ENCODE data around the gene FNBP1.

The FNBP1 gene

DNA sequence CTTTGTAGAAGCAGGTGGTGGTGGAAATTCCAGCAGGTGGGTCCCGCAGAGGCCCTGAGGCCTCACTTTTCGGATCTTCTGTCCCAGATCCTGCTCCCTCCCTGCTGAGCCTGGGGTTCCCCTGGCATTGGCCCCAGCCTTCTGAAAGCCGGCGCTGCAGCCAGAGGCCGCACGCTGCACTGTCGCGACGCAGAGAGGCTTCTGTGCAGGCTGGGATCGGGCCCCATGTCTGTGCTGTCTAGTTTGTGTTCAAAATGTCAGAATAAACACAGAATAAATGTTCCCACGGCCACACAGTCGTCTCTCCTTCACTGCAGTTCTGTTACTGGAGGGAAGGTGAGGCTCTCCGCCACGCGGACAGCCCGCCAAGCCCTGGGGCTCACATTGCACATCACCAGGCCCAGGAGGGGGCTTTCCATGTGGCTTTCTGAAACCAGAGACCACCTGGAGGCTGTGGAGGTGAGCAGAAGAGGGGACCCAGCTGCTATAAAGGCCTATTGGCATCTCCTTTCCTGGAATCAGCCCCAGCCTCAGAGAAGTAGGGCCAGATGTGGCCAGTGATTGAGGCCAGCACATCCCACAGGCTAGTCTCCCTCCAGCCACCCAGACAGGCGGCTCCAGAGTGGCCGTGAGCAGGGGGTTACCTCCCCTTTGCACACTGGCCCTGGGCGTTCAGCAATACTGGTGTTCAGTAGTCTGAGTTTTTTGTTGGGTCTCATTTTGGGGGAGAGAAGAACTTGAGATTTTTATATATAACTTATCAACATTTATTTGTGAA, 161.3 kb downstream of the FNBP1 start:
- in situ Hi-C loops (cut with MboI; ENCODE audit: low sequenced_read_pairs), result no loop called here

GRCh38 chr9:129880654-129881546, 162.1 kb downstream of the FNBP1 start:
- in situ Hi-C loops (cut with MboI; ENCODE audit: low sequenced_read_pairs), result no loop called here

DNA sequence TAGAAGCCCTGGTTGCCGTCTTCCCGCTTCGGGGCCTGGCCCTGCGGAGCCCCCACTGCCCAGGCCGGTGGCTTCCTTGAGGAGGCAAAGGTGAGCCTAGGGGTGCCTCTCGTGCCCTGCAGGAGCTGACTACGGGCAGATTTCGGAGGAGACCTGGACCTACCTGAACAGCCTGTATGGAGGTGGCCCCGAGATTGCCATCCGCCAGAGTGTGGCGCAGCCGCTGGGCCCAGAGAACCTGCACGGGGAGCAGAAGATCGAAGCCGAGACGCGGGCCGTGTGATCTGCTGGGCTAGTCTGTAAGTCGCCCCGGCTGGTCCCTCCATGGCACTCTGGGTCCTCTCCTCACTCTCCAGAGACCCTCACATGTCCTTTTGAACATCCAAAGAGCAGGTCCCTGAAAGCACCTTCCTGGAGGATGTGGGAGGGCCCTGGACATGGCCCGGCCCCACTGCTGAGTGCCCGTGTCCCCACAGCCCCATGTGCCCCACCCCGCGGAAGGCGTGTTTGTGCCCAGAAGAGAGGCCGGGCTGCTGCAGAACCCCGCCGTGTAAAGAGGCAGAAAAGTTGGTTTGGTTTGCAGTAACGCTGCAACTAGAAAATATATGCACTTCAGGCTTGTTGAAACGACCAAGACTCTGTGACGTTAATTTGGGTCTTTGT, 162.9 kb downstream of the FNBP1 start:
- in situ Hi-C loops (cut with MboI; ENCODE audit: low sequenced_read_pairs), result no loop called here

- in situ Hi-C loops (cut with MboI; ENCODE audit: low sequenced_read_pairs), result no loop called here
Observed at GRCh38 chr9:129879103-129879699, 163.8 kb downstream of the FNBP1 start.

- in situ Hi-C loops (cut with MboI; ENCODE audit: low sequenced_read_pairs), result no loop called here
Observed at GRCh38 chr9:129878291-129878690, 164.7 kb downstream of the FNBP1 start.

DNA sequence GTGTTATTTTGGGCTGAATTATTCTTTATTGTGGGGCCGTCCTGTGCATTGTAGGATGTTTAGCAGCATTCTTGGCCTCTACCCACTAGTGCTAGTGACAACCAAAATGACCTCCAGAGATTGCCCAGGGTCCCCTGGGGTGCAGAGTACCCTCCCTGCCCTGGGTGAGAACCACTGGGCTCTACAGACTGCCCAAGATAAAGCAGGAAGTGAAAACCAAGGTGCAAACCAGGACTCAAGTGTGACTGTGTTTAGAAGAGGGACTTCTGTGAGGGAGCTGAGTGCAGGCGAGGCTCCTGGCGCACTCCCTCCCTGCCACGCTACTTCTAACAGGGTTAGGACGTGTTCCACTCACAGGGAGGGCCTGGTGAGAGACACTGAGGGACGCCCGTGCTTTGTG, 166.2 kb downstream of the FNBP1 start:
- in situ Hi-C loops (cut with MboI; ENCODE audit: low sequenced_read_pairs), result no loop called here

GRCh38 chr9:129875687-129876395, 167.1 kb downstream of the FNBP1 start:
- in situ Hi-C loops (cut with MboI; ENCODE audit: low sequenced_read_pairs), result no loop called here

DNA sequence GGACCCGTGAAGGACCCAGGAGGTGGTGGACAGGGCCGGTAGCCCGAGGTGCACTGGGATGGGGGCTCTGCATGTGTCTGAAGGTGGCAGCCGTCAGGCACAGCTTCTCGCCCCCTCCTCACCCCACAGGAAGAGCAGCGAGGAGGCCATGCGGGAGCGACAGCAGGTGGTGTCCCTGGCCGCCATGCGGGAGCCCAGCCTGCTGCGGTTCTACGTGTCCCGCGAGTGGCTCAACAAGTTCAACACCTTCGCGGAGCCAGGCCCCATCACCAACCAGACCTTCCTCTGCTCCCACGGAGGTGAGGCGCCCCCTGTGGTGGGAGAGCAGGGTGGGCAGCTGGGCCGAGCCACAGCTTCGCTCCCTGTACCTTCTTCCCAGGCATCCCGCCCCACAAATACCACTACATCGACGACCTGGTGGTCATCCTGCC, 167.8 kb downstream of the FNBP1 start:
- in situ Hi-C loops (cut with MboI; ENCODE audit: low sequenced_read_pairs), result no loop called here

DNA sequence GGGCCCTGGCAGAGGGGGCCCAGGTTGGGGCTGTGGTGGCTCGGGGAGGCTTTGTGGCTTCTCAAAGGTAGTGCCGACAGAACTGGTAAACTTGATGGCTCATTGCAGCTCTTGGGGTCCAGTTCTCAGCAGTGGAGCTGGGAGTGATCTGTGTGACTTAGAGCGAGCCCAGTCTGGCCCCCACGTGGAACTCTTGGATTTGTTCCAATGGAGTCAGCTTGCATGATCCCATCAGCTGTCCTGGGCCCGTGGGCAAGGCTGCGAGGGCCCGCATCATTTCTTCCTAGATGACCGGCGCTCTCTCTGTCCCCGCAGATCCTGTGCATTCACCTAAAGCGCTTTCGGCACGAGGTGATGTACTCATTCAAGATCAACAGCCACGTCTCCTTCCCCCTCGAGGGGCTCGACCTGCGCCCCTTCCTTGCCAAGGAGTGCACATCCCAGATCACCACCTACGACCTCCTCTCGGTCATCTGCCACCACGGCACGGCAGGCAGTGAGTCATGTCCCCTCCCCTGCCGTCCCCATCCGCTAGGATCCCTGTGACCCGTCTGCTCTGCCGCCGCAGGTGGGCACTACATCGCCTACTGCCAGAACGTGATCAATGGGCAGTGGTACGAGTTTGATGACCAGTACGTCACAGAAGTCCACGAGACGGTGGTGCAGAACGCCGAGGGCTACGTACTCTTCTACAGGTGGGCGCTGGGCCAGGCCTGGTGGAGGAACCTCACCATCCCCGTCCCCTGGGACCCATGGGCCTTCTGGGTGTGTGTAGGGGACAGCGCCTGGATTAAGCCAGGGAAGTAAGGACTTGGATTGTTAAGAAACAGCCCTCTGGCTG, 168.5 kb downstream of the FNBP1 start:
- in situ Hi-C loops (cut with MboI; ENCODE audit: low sequenced_read_pairs), result no loop called here

DNA sequence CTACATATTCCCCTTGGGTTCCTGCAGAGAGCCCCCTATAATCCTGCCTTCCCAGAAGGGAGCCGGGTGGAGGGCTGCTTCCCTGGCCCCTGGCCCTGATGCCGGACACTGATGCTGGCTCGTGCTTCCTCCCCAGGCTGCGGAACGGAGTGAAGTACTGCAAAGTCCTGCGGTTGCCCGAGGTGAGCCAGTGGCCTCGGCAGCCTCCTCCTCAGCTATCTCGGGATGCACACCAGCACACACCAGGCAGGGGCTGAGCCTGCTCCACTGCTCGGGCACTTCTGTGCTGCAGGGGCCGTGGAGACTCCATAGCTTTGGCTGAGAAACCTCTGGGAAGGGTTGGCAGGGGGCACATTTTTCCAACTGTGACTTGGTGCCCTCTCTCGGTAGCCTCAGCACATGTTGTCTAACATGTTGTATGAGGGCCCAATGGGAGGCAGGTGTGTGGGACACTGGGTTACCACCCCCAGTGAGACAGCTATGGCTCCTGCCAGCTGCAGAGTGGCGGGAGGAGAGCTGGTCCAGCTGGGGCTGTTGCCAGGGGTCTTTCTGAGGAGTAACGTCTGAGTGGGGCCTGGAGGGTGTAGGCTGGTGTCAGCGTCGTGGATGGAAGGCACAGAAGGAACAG, 169.3 kb downstream of the FNBP1 start:
- in situ Hi-C loops (cut with MboI; ENCODE audit: low sequenced_read_pairs), result no loop called here

DNA sequence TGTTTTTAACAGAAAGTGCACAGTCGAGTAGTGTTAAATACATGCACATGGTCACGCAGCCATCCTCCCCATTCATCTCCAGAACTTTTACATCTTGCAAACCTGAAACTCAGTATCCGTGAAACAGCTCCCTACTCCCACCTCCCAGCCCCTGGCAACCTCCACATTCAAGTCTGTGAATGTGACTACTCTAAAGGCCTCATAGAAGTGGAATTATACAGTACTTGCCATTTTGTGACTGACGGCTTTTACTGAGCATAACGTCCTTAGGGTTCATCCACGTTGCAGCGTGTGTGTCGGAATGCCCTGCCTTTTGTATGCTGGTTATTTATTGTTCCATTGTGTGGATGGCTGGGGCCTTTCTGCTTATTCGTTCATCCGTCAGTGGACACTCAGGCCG, 171.9 kb downstream of the FNBP1 start:
- in situ Hi-C loops (cut with MboI; ENCODE audit: low sequenced_read_pairs), result no loop called here

DNA sequence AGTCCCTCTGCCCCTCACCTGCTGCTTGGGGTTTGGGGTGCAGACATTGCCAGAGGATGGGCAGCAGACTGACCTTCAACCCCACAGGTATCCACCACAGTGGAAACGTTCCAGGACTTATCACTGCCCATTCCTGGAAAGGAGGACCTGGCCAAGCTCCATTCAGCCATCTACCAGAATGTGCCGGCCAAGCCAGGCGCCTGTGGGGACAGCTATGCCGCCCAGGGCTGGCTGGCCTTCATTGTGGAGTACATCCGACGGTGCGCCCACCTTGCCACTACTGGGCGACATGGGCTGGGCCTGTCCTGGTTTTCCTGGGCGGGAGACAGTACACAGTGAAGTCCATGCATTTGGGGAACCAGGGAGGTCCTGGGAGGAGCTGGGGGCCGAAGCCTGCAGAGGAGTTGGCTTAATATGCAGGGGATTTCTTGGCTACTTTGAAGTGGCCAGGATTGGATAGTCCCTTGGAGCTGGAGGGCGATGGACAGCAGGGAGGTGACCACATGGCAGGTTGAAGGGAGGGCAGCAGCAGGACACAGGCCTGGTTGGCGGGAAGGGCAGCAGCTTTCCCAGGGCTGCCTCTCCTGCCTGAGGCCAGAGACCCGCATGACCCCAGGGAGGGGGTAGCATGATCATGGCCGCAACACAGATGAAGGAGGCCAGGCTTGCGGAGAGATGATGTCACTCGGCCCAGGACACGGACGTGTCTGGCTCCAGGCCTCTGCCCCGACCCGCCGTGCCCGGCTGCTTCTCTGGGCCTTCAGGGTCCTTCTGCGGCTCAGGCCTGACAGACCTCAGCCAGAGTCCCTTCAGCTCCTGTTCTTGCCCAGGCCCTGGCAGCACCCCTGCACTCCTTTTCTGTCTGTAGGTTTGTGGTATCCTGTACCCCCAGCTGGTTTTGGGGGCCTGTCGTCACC, 173.1 kb downstream of the FNBP1 start:
- in situ Hi-C loops (cut with MboI; ENCODE audit: low sequenced_read_pairs), result no loop called here

GRCh38 chr9:129868872-129869486, 174.0 kb downstream of the FNBP1 start:
- in situ Hi-C loops (cut with MboI; ENCODE audit: low sequenced_read_pairs), result no loop called here

- in situ Hi-C loops (cut with MboI; ENCODE audit: low sequenced_read_pairs), result no loop called here
Observed at GRCh38 chr9:129868023-129868871, 174.7 kb downstream of the FNBP1 start.

GRCh38 chr9:129867136-129868022, 175.6 kb downstream of the FNBP1 start:
- in situ Hi-C loops (cut with MboI; ENCODE audit: low sequenced_read_pairs), result no loop called here
